ENCODE measurements around the gene COA3. TPM values are rescaled to one million over a fixed set of nuclear protein-coding genes. Genes with fewer than 3 reads are reported as not detected.

COA3 gene
- polyA plus RNA-seq, 1 of the 3 experiments (the other 2 are of a cell fraction): 103 TPM

GRCh38 chr17:42783062-42783790, 15.3 kb downstream of the COA3 start (continued):
- TF ChIP-seq YY1 (IDR thresholded peaks at IDR 0.05; ENCODE audit: low read depth) (0 out of 2 replicates have a peak, but pooled peaks have one; percentile 30), FOXM1 (IDR thresholded peaks at IDR 0.05; ENCODE audit: low read depth) (0 out of 2 replicates have a peak, but pooled peaks have one; percentile 31), ELF1 (IDR thresholded peaks at IDR 0.05) (no peak), ZBTB33 (IDR thresholded peaks at IDR 0.05; ENCODE audit: borderline replicate concordance, low read depth) (peak; percentile 32; the same call in 1 of the 2 replicates), NRF1 (IDR thresholded peaks at IDR 0.05; ENCODE audit: low read depth, low read length) (no peak), RXRA (IDR thresholded peaks at IDR 0.05; ENCODE audit: borderline replicate concordance, low read depth) (peak; percentile 83; the same call in 1 of the 2 replicates), SMC3 (IDR thresholded peaks at IDR 0.05; ENCODE audit: low read depth, low read length) (no peak), NFIC (IDR thresholded peaks at IDR 0.05; ENCODE audit: borderline replicate concordance) (peak; percentile 80), PBX3 (IDR thresholded peaks at IDR 0.05) (peak; percentile 85)

GRCh38 chr17:42782166-42783061, 16.1 kb downstream of the COA3 start:
- Histone ChIP-seq H3K9me2 (no peaks in the 10 kb centered on the region), H3K9me3 (no peaks in the 10 kb centered on the region), H3K27ac (ENCODE audit: low read depth in 2 of 2, low read length in 1 of 2) (peak overlapping the region in 1 of 2 experiments; percentile 58; a peak in 2 of 4 replicates), H3K4me3 (ENCODE audit: low read depth in 2 of 2, low read length in 1 of 2) (peak overlapping the region; percentile 61 to 84; a peak in 3 of 4 replicates), H3K4me1 (ENCODE audit: control insufficient read depth in 1 of 2, insufficient read depth in 2 of 2, low read depth in 1 of 2, low read length in 1 of 2) (peaks cover 14% of the 10 kb centered on the region in 2 experiments; a peak in 3 of 4 replicates), H3K9ac (peak overlapping the region; percentile 87), H3K36me3 (replicated peaks in 1 of 2; ENCODE audit: control insufficient read depth in 1 of 2, insufficient read depth in 2 of 2, low read length in 1 of 2) (peaks cover 16 to 20% of the 10 kb centered on the region in 2 experiments), H3K79me2 (ENCODE audit: insufficient read depth) (peaks cover 49% of the 10 kb centered on the region), H2AFZ (ENCODE audit: low read depth) (no peak overlapping the region; the same call in 1 of the 2 replicates), H3K4me2 (peak overlapping the region; percentile 98), H3F3A (replicated peaks; ENCODE audit: insufficient read depth) (peaks cover 7% of the 10 kb centered on the region), H3K27me3 (ENCODE audit: insufficient read depth) (no peaks in the 10 kb centered on the region), H4K20me1 (ENCODE audit: insufficient read depth) (no peaks in the 10 kb centered on the region)
- ChIA-PET CTCF (interaction anchor here (0.7 to 1.8 kb wide), 3 partner anchors 9 to 42 kb away, joined by 3 to 7 read pairs (median 3); partner anchors contain the start of genes BECN1 and VPS25), POLR2A (interaction anchor here (1.8 kb wide), 1 partner anchor 9 kb away, joined by 6 read pairs; the partner anchor contains the start of gene VPS25)
- TF ChIP-seq FOSL2 (IDR thresholded peaks at IDR 0.05; ENCODE audit: borderline replicate concordance, low read depth): no peak
- TF ChIP-seq NFIC (IDR thresholded peaks at IDR 0.05; ENCODE audit: borderline replicate concordance): 0 out of 2 replicates have a peak, but pooled peaks have one; percentile 37
- TF ChIP-seq RAD21 (IDR thresholded peaks at IDR 0.05; ENCODE audit: low read length): no peak
- TF ChIP-seq ELF1 (IDR thresholded peaks at IDR 0.05): no peak
- DNase-seq: peak; percentile 38
- 59% methylated on average over 16 of the region's 29 CpGs for WGBS (ENCODE audit: low lambda C conversion rate)

Data from SK-N-SH (cell line).